HepG2 (cell line): ENCODE results near the gene CPEB3. TPM values are rescaled to one million over a fixed set of nuclear protein-coding genes. Genes with fewer than 3 reads are reported as not detected.

Source experiments
- ATAC-seq: fragments of 200-7000 bp; cut with Tn5 transposase; 3 replicates; pipeline ENCODE4 v1.9.1; 2020; ENCODE audit warnings: mild to moderate bottlenecking, moderate library complexity
- BruUV-seq: library from RNA; stranded (reverse); fragments of 400-500 nt; replicated peaks from 2 replicates; lab custom pipeline; 2021; lab: Mats Ljungman, UMichigan
- CTCF ChIA-PET: fragments of 300-600 bp; formaldehyde crosslinking; extraction: SDS; loops from one replicate; lab custom pipeline; 2021; ENCODE audit warnings: low total read pairs, inconsistent platforms, low intra/inter-chr PET ratio; lab: Yijun Ruan, JAX
- POLR2A ChIA-PET: fragments of 350-600 bp; sonication (Branson Sonifier 250); formaldehyde crosslinking; loops from one replicate; lab custom pipeline; 2020; ENCODE audit warnings: antibody characterized with exemption, inconsistent platforms; lab: Yijun Ruan, JAX
- DNase-seq: peaks from one replicate; pipeline ENCODE4 v3.0.0-alpha.2; 2015; ENCODE audit warnings: low spot score
- FAIRE-seq: peaks from 3 replicates; lab custom pipeline; 2011; peaks lifted over from hg19 to GRCh38; lab: Jason Lieb, UNC
- H2AFZ ChIP-seq: one replicate; pipeline ENCODE4 v1.6.1; 2011; ENCODE audit warnings: low read length, inconsistent platforms
- H3K27ac ChIP-seq: fragments of 300-600 bp; 3 replicates; pipeline ENCODE4 v1.8.0; 2011; ENCODE audit warnings: mixed run types, mild to moderate bottlenecking, mixed read lengths, low read length, inconsistent platforms; ENCODE audit not compliant: insufficient read depth; ENCODE audit errors: extremely low read length
- H3K27me3 ChIP-seq, 2 experiments: fragments of 200-600 bp in 1 of 2; 2 replicates in 1 of 2; 3 replicates in 1 of 2; pipeline versions ENCODE4 v1.6.0 to v1.8.0; 2011; ENCODE audit warnings: low read length in 2 of 2, mild to moderate bottlenecking in 2 of 2, moderate library complexity in 2 of 2, inconsistent platforms in 1 of 2; ENCODE audit not compliant: insufficient read depth in 2 of 2, control insufficient read depth in 1 of 2
- H3K36me3 ChIP-seq, 2 experiments: fragments of 200-600 bp in 1 of 2; replicated peaks in 1 of 2; 2 replicates in 1 of 2; 3 replicates in 1 of 2; pipeline versions ENCODE4 v1.5.1 to v1.8.0; 2011; ENCODE audit warnings: low read length in 2 of 2, inconsistent platforms in 1 of 2; ENCODE audit not compliant: insufficient read depth in 2 of 2, control insufficient read depth in 1 of 2
- H3K4me1 ChIP-seq: 2 replicates; pipeline ENCODE4 v1.5.1; 2012; ENCODE audit warnings: low read length, inconsistent platforms; ENCODE audit not compliant: insufficient read depth
- H3K4me2 ChIP-seq: 2 replicates; pipeline ENCODE4 v1.6.0; 2011; ENCODE audit warnings: low read depth, low read length, inconsistent platforms
- H3K4me3 ChIP-seq, 3 experiments: fragments of 200-600 bp in 1 of 3; sonication (generic), shearing (Covaris generic) in 1 of 3; replicated peaks in 1 of 3; 2 replicates each; pipeline ENCODE4 v1.5.1; 2011 to 2016; ENCODE audit warnings: low read length in 3 of 3, inconsistent platforms in 2 of 3, low read depth in 2 of 3, mild to moderate bottlenecking in 2 of 3, control low read depth in 1 of 3, mixed read lengths in 1 of 3; ENCODE audit not compliant: insufficient read depth in 1 of 3
- H3K79me2 ChIP-seq: one replicate; pipeline ENCODE4 v1.6.1; 2011; ENCODE audit warnings: low read length, inconsistent platforms; ENCODE audit not compliant: insufficient read depth
- H3K9ac ChIP-seq: 2 replicates; pipeline ENCODE4 v1.6.0; 2011; ENCODE audit warnings: mild to moderate bottlenecking, low read depth, low read length, inconsistent platforms; ENCODE audit not compliant: insufficient read depth
- H3K9me3 ChIP-seq: 2 replicates; pipeline ENCODE4 v1.5.1; 2012; ENCODE audit warnings: mild to moderate bottlenecking, low read length
- H4K20me1 ChIP-seq: 2 replicates; pipeline ENCODE4 v1.6.0; 2011; ENCODE audit warnings: inconsistent platforms, mild to moderate bottlenecking, low read length, moderate library complexity; ENCODE audit not compliant: insufficient read depth
- DDIT3 ChIP-seq: sonication (generic); formaldehyde crosslinking; IDR thresholded peaks from 2 replicates; pipeline ENCODE4 v1.4.0; 2020; ENCODE audit warnings: mild to moderate bottlenecking, missing genetic modification reagents
- ELF1 ChIP-seq: sonication (generic); formaldehyde crosslinking; IDR thresholded peaks from 2 replicates; pipeline ENCODE4 v1.4.0; 2020; ENCODE audit warnings: missing genetic modification reagents
- FOXP1 ChIP-seq, 2 experiments: fragments of 450-650 bp in 1 of 2; IDR thresholded peaks; 2 replicates each; pipeline ENCODE4 v1.6.1; 2017 to 2018; ENCODE audit warnings: antibody characterized with exemption in 1 of 2
- GMEB1 ChIP-seq: sonication (generic); formaldehyde crosslinking; IDR thresholded peaks from 2 replicates; pipeline ENCODE4 v1.5.1; 2020; ENCODE audit warnings: missing genetic modification reagents, mild to moderate bottlenecking, borderline replicate concordance
- HCFC1 ChIP-seq: fragments of 150-350 bp; IDR thresholded peaks from 2 replicates; pipeline ENCODE4 v1.6.1; 2014; ENCODE audit warnings: low read depth, low read length
- NBN ChIP-seq: fragments of 450-650 bp; conservative IDR thresholded peaks from 2 replicates; pipeline ENCODE4 v1.6.1; 2017
- NONO ChIP-seq, 2 experiments: fragments of 450-650 bp in 1 of 2; sonication (generic) in 1 of 2; formaldehyde crosslinking in 1 of 2; IDR thresholded peaks in 1 of 2; conservative IDR thresholded peaks in 1 of 2; 2 replicates each; pipeline versions ENCODE4 v1.6.1 to v1.8.0; 2017 to 2022; ENCODE audit warnings: mild to moderate bottlenecking in 1 of 2, missing genetic modification reagents in 1 of 2, moderate library complexity in 1 of 2
- NRL ChIP-seq: sonication (generic); formaldehyde crosslinking; IDR thresholded peaks from 2 replicates; pipeline ENCODE4 v1.5.0; 2020; ENCODE audit warnings: missing genetic modification reagents, mild to moderate bottlenecking, moderate library complexity, borderline replicate concordance
- PRDM10 ChIP-seq: sonication (generic); formaldehyde crosslinking; IDR thresholded peaks from 2 replicates; pipeline ENCODE4 v1.4.0; 2020; ENCODE audit warnings: low read depth, missing genetic modification reagents
- SAP130 ChIP-seq: IDR thresholded peaks from 2 replicates; pipeline ENCODE4 v1.6.1; 2016; ENCODE audit warnings: low read depth
- SP5 ChIP-seq: IDR thresholded peaks from 2 replicates; pipeline ENCODE4 v1.6.1; 2016; ENCODE audit warnings: low read depth, borderline replicate concordance
- STAG1 ChIP-seq: sonication (generic); formaldehyde crosslinking; IDR thresholded peaks from 2 replicates; pipeline ENCODE4 v1.4.0; 2020; ENCODE audit warnings: missing genetic modification reagents
- TGIF2 ChIP-seq: IDR thresholded peaks from 2 replicates; pipeline ENCODE4 v1.6.1; 2016; ENCODE audit warnings: control low read depth, missing compliant biosample characterization
- TP53 ChIP-seq: sonication (generic); formaldehyde crosslinking; conservative IDR thresholded peaks from 2 replicates; pipeline ENCODE4 v1.4.0; 2020; ENCODE audit warnings: missing genetic modification reagents
- ZNF292 ChIP-seq: sonication (generic); formaldehyde crosslinking; IDR thresholded peaks from 2 replicates; pipeline ENCODE4 v1.8.1; 2022; ENCODE audit warnings: mild to moderate bottlenecking, low read depth, missing genetic modification reagents, borderline replicate concordance
- ZNF317 ChIP-seq: sonication (generic); formaldehyde crosslinking; IDR thresholded peaks from 2 replicates; pipeline ENCODE4 v1.5.0; 2020; ENCODE audit warnings: mild to moderate bottlenecking, missing genetic modification reagents
- ZNF326 ChIP-seq: sonication (generic); formaldehyde crosslinking; IDR thresholded peaks from 2 replicates; pipeline ENCODE4 v1.4.0; 2020; ENCODE audit warnings: missing genetic modification reagents, borderline replicate concordance
- ZNF343 ChIP-seq: sonication (generic); formaldehyde crosslinking; IDR thresholded peaks from 2 replicates; pipeline ENCODE4 v1.4.0; 2020; ENCODE audit warnings: mild to moderate bottlenecking, missing genetic modification reagents
- ZNF761 ChIP-seq: sonication (generic); formaldehyde crosslinking; conservative IDR thresholded peaks from 2 replicates; pipeline ENCODE4 v1.4.0; 2020; ENCODE audit warnings: mild to moderate bottlenecking, missing genetic modification reagents
- WGBS: methylation state at CpG from one replicate; pipeline ENCODE4 v1.1.6; 2017; ENCODE audit warnings: low lambda C conversion rate; 5-methylcytosine and 5-hydroxymethylcytosine counted together
- in situ Hi-C: cut with HindIII; loops from 2 replicates; pipeline ENCODE4 v1.10.0; 2017; ENCODE audit warnings: low pct_unique_long_range_greater_than_20kb; ENCODE audit not compliant: extremely low pct_ligation_motif_present
- intact Hi-C: fragments of 100-400 bp; cut with micrococcal nuclease; formaldehyde crosslinking; loops from one replicate; pipeline ENCODE4 v1.10.0; 2022; ENCODE audit not compliant: unreplicated experiment
- polyA plus RNA-seq, 8 experiments: library from polyadenylated mRNA; depleted of rRNA in 3 of 8; stranded (reverse) in 7 of 8; unstranded in 1 of 8; fragments of >200 nt; fragmentation: Illumina TruSeq in 4 of 8; extraction: Trizol in 4 of 8; gene quantifications; 2 replicates each; pipeline versions ENCODE4 v1.2.1 to v1.2.3, GENCODE V29; 2011 to 2016; ENCODE audit warnings: low read depth in 4 of 8, missing spikeins in 1 of 8, mixed read lengths in 1 of 8; ENCODE audit not compliant: insufficient read depth in 1 of 8
- total RNA-seq, 5 experiments: library from RNA; depleted of rRNA; stranded (reverse); fragments of >200 nt; fragmentation: Illumina TruSeq; extraction: Trizol; gene quantifications; 2 replicates each; pipeline ENCODE4 v1.2.3, GENCODE V29; 2016; ENCODE audit warnings: low read depth in 1 of 5

CPEB3 gene
- total and polyA plus RNA-seq, 2 of the 13 experiments (the other 11 are each of a cell fraction or from before 2014, with no cell fraction given) = 0.66 to 0.70 TPM

GRCh38 chr10:92242910-92243671 is 47.8 kb downstream of the CPEB3 start:
- H4K20me1 ChIP-seq = no peaks in the 10 kb centered on the region
- H3K9ac ChIP-seq = peak overlapping the region; percentile 18; the same call in 1 of the 2 replicates
- peaks cover 31% of the 10 kb centered on the region for H3K4me1 ChIP-seq
- no peaks in the 10 kb centered on the region for H3K36me3 ChIP-seq
- in situ Hi-C loops = loop anchor here (5.0 kb wide), 1 partner anchor 49 kb away; the partner anchor contains the start of genes CPEB3 and MARCHF5
- H3K79me2 ChIP-seq = no peaks in the 10 kb centered on the region
- FAIRE-seq (peak; percentile 68), ATAC-seq (peak; percentile 64), DNase-seq (peak; percentile 58)
- POLR2A ChIA-PET = interaction anchor here (0.7 kb wide), 1 partner anchor 118 kb away, joined by 4 read pairs; no protein-coding TSS in a partner anchor
- CTCF ChIA-PET = no interaction called here
- H3K4me2 ChIP-seq = peak overlapping the region; percentile 70
- no TSS peak for BruUV-seq
- H3K27me3 ChIP-seq = no peaks in the 10 kb centered on the region
- 1% methylated on average over 8 of the region's 8 CpGs for WGBS
- intact Hi-C loops = no loop called here
- peak overlapping the region; percentile 29 for H3K27ac ChIP-seq
- H3K4me3 ChIP-seq = peak overlapping the region; percentile 46 to 52 (median 49); a peak in 5 of 6 replicates
- peak overlapping the region; percentile 91 for H2AFZ ChIP-seq
- no peaks in the 10 kb centered on the region for H3K9me3 ChIP-seq
- TF ChIP-seq ZNF761 (no peak), NBN (no peak), ZNF326 (CRISPR knock-in tag) (no peak), TP53 (CRISPR knock-in tag) (no peak), SAP130 (CRISPR knock-in tag) (peak; percentile 73), SP5 (CRISPR knock-in tag) (no peak), ELF1 (peak; percentile 47; the same call in 1 of the 2 replicates), NRL (CRISPR knock-in tag) (no peak), FOXP1 (IDR thresholded peaks at IDR 0.05) (peak; percentile 46; the same call in 1 of the 2 replicates), FOXP1 (CRISPR knock-in tag; IDR thresholded peaks at IDR 0.05) (no peak), NONO (IDR thresholded peaks at IDR 0.05) (no peak), NONO (CRISPR knock-in tag; conservative IDR thresholded peaks at IDR 0.05) (no peak), ZNF317 (CRISPR knock-in tag) (no peak), TGIF2 (CRISPR knock-in tag) (no peak; the same call in 1 of the 2 replicates), ZNF292 (CRISPR knock-in tag) (no peak), PRDM10 (CRISPR knock-in tag) (peak; percentile 98), STAG1 (CRISPR knock-in tag) (no peak), DDIT3 (CRISPR knock-in tag) (no peak), HCFC1 (peak; percentile 53; the same call in 1 of the 2 replicates), ZNF343 (CRISPR knock-in tag) (no peak), GMEB1 (peak; percentile 44; the same call in 1 of the 2 replicates)
